Activated CD8-positive, alpha-beta memory T cell treated with anti-CD3 and anti-CD28 coated beads for 1 hour (primary cell): ENCODE results near the gene BBS4.

Source experiments
- DNase-seq, 2 donors: peaks; one replicate each; pipeline ENCODE4 v3.0.0-alpha.2; 2020; ENCODE audit warnings: low read depth in 1 of 2; ENCODE audit errors: extremely low read depth in 1 of 2

The BBS4 gene

DNA sequence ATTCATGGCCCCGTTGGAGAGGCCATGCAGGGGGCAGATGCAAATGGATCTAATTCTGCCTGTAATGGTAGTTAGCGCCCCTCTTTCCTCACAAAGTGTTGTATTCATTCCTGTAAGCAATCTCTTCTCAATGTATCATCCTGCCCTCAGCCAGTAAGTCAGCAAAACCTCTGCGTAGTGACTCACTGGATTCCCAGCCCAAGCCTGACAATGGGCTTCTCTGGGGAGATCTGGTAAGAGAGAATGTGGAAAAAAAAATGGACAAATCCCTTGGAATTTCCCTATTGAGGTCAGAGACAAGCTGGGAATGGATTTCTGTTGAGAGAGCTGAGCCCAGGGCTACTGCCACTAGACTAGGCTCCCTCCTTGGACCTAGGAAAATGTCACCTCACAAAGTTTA is 72.2 kb downstream of the BBS4 start:
- no peak for DNase-seq

DNA sequence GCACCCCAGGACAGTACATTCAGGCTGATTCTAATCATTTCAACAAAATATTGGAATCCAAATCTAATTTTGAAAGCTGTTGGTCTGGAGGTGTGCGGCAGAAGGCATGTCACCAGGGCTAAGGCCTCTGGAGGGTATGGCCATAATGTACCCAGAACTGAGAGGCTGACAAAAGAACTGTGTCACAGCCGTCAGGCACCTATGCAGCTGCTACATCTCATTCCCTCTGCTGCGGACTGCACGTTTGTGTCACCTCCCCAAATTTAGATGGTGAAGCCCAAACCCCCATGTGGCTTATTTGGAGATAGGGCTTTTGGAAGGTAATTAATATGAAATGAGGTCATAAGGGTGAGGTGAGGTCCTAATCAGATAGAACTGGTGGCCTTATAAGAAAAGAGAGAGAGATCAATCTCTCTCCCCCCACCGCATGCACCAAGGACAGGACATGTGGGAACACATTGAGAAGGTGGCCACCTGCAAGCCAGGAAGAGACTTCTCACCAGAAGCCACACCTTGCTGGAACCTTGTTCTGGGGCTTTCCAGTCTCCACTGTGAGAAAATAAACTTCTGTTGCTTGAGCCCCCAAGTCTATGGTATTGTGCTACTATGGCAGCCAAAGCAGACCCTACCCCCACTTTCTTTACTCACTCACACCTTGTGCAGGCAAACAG is 74.7 kb downstream of the BBS4 start:
- no peak for DNase-seq

DNA sequence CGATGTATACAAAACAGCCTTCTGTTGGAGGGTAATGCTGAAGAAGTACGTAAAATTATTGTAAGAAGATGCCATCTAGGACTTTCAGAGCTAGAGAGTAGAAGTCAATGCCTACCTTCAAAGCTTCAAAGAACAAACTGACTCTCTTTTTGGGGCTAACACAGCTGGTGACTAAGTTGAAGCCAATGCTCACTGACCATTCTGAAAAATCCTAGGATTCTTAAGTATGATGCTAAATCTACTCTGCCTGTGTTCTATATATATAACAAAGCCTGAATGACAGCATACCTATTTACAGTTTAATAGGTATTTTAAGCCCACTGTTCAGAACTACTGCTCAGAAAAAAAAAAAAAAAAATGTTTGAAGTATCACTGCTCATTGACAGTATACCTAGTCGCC is 78.6 kb downstream of the BBS4 start:
- no peak for DNase-seq

DNA sequence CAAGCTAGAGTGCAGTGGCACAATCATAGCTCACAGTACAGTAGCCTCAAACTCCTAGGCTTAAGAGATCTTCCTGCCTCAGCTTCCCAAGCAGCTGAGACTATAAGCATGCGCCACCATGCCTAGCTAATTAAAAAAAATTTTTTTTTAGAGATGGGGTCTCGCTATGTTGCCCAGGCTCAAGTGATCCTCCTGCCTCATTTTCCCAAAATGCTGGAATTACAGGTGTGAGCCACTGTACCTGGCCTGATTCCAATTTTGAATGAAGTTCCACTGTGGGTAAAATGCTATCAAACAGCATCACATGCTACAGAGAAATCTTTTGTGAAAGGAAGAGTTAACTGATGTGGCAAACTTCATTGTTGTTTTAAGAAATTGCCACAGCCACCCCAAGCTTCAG is 80.0 kb downstream of the BBS4 start:
- no peak for DNase-seq

DNA sequence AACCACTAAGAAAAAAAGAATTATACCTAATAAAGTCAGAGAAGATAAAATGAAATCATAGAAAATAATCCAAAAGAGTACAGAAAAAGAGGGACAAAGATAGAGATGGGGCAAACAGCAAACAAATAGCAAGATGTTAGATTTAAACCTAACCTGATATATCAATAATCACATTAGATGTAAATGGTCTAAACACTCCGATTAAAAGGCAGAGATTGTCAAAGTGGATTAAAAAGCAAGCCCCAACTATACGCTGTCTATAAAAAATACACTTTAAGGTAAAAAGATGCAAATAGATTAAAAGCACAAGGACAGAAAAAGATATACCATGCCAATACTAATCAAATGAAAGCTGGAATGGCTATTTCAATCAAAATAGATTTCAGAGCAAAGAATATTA is 80.8 kb downstream of the BBS4 start:
- DNase-seq = no peak

DNA sequence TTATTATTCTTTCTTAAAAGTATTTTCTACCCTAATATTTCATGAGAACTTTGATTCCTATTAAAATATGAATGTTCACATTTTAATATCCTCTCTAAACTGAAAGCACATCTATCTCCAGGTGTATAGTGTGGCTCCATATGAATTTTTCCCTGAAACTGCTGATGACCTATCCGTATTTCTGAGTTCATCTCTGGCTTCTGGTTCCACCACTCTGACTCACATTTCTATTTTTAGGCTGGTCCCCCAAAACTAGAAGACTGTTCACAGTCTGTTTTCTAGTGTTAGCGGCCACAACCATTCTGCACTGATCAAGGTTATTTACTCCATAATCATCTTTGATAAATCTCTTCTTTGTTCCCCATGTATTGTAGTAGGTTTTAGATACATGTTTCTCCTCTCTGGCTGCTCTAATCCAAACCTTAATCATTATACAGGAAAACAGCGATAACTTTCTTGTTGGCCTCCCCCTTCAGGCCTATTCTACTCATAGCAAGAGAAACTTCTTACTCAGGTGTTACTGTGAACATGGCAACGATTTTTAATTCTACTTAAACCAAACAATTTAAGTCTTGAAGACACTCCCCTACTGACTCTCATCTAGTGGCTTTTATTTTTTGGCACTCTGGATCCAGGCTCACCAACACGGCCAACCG is 84.8 kb downstream of the BBS4 start:
- no peak for DNase-seq

DNA sequence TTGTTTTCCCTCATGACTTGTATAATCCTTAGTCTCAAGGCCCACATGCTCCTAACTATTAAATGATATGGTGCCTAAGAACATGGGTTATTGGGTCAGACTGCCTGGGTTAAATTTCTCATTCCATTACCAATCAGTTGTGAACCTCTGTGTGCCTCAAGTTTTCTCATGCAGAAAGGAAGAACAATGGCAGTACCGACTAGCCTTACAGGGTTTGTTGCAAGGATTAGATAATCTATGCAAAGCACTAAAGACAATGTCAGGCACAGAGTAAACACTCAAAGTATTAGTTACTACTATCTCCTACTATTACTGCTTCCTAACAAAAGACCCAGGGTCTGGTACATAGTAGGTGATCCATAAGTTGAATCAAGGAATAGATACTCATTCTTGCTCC is 85.3 kb downstream of the BBS4 start:
- no peak for DNase-seq

DNA sequence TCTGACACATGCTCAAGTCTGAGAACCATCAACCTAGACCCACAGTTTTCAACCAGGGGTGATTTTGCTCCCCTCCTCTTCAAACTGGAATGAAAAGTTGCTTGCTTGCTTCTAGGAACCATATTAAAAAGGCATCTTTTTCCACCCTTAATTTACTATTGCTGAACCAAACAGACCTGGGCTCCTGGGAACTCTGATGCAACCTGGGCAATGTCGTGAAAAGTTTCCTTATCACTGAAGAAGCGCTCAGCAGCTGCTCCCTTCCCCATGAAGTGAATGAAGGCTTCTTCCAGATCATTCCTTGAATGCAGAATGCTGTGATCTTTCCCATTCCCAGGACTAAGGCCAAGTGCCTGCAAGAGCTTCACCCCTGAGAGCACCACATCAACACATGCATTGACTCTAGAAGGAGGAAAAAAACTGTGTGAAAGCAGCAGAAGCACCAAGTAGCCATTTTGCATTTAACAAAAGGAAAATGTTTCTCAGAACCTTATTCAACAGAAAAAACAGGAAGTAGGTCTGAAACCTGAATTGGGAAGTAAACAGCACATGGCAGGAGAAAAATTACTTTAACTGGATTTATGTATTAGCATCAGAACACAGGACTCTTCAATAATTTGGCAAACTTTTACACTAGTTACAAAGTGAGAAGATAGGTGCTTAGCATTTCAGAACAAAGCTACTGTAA is 88.8 kb downstream of the BBS4 start:
- no peak for DNase-seq

DNA sequence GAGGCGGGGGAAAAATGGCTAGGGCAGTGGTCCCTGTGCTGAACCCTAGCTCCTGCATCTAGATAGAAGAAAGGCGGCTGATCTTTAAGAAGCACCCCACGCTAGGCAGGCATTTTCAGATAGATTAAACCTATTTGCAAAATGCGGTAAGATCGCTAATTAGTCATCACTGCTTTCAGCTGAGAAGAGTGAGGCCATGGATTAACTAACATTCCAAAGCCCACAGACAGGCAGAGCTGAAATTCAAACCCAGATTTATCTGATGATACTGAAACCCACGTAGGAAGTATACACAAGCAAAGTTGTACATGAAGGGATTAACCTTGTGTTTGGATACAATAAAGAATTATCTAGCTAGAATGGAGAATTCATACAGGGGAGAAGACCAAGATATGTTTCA is 92.8 kb downstream of the BBS4 start:
- DNase-seq = no peak

DNA sequence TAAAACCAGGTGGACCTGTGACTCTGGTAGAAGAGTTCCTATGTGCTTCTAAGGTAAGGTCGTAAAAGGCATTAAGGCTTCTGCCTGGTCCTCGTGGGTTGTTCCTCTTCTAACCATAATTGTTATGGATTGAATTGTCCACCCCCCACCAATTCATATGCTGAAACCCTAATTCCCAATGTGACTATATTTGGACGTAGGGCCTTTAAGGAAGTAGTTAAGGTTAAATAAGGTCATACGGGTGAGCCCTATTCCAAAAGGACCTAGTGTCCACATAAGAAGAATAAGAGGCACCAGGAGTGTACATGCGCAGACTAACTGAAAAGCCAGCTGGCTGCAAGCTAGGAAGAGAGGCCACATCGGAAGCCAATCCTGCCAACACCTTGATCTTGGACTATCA is 95.6 kb downstream of the BBS4 start:
- no peak for DNase-seq

DNA sequence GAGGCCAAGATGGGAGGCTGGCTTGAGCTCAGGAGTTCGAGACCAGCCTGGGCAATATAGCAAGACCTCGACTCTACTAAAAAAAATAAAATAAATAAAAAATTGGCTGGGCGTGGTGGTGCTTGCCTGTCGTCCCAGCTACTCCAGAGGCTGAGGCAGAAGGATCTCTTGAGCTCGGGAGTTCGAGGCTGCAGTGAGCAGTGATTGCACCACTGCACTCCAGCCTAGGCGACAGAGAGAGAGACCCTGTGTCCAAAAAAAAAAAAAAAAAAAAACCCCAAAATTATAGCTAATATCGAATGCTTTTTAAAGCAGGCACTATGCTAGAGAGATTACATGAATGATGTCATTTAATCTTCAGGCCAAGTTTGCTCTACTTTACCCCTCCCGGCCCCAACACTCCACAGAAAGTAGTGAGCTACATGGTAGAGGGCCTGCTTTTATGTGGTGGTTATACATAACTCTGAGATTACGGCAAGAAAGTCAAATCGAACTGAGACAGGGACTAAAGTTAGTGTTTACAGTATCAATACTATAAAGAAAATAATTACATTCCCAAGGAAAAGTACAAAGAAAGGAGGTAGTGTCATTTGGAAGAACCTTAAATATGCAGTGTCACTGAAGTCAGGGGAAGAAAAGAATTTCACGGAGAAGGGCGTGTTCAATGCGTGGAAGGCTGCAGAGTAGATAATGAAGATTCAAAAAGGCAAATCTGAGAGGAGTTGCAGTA is 96.4 kb downstream of the BBS4 start:
- no peak for DNase-seq

DNA sequence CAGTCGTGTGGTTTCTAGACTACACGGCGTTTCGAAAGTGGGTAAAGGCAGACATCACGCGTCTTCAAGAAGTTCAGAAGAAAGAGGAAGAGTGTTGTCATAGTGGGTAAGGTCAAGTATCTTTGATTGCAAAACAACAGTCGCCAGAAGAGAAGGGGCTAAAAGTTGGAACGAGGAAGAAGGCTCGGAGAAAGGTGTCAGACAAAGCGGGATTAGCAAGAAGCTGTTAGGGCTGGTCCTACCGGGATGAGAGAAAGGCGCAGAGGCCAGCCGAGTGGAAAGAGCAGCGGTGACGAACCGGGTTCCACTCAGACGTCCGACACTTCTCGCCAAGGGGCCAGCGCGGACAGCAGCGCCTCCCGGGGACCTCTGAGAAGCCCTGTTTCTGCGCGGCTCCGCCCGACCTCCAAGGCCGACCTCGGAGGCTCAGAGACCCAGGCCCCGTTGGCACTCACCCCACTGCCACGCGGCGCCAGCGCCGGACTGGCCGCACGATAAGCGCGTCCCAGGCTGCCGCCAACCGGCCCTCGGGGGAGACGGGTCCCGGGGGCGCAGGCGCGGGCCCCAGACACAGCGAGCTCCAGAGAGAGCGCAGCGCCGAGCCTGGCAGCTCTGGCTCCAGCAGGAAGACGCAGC is 97.1 kb downstream of the BBS4 start:
- no peak for DNase-seq

DNA sequence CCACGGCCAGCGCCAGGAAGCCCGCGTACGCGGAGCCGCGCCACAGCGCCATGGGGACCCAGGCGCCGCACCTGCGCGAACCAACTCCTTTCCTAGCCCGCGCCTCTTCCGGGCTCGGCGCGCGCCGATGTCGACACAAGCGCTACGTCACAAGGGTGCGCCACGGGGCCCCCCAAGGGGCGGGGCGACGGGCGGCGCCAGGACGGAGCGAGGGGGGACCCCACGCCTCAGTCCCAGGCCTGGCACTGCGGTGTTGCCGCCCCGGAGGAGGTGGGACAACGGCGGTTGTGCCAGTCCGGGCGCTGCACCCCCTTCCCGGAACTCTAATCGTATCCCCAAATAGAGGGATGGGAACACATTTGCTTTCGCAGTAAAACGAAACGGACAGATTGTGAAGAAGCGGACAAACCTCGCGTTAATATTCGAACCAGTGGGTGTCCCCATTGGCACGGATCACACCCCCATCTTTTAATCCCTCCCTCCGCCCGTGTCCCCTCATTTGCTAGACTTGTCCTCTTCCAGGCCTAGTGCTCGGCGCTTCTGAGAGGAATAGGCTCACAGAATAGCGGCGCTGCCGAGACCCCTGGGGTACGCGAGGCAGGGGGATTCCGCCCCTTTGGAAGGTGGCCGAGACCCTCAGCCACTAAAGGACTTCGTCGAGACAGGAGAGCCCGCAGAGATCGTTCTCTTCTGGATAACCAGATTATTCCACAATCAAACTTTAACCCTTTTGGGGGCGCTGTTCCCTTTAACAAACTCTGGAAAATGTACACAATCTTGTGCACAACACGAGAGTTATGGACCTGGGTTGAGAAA is 97.8 kb downstream of the BBS4 start, which contains the start of gene ADPGK:
Gene ADPGK (minus strand): TSS at position 119 of the 816 bp plus-strand sequence. CDS start 67 bp downstream, at position 52.
- DNase-seq = peak; percentile 71 to 92

DNA sequence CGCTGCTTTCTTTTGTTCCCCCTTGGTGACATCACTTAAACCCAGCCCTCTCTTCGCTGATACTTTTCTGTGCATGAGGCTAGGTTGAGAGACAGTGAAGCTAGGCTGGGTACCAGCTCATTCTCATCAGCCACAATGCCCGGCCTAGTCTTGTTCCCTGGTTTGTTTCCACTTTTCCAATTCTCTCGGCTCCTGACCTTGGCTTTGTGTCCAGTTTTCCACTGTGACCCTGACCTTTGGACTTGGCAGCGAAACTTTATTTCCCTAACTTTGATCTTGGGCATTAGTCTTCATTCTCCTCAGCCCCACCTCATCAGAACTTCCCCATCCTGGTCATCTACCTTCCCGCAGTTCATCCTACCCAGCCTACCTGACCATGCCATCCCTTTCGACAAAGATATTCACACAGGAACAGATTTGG is 98.5 kb downstream of the BBS4 start:
- no peak for DNase-seq

DNA sequence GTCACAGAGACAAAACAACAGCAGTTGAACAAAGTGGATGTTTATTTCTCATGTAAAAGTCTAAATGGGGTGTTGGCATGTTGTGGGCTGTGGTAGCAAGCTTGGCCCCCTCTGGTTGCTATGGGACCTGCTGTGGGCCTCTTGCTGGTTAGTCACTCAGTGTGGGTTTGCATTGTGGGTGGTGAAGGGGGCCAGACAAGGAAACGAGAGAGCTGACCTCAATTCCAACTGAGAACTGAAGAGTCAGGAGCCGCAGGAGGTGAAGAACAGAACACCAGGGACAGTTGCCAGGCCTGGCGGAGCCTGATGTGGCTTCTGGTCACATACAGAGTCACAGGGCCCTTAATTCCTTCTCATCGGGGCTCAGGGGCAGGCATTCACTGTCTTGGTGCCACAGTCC is 99.4 kb downstream of the BBS4 start:
- DNase-seq = peak in 1 of 2 donors; percentile 14

DNA sequence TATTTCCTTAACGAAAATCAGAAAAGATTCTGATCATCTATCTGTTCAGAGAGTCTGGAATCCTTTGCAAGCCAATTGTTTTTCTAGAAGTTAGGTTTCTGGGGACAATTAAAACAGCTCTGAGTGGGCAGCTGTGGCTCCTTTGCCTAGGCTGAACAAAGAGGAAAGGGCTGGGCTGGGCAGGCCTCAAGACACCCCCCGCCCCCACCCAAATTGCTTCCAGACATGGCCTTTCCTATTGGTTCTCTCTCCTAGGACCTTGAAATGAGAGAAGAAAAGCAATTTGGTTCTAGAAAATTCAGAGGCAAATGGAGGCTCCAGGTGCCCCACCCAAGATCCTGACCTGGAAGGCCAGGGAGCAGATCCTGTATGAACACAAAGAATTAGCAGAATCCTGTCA is 99.8 kb downstream of the BBS4 start:
- DNase-seq = no peak

DNA sequence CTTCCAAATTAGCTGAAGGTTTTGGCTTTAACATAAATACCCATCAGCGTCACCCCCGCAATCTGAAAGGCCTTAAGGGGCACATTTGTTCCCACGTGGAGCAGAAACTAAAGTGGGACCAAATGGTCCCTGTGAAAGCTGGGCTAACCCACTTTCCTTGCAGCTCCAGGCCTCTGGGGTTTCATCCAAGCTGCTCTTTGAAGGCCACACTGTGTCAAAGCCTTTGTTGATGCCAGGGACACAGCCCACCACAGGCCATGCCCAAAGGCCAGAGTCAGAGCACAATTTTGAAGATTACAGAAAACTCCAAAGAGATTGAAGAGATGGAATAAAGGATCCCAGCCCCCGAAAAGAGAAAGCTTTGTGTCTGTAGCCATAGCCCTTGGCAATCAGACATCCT is 100.2 kb downstream of the BBS4 start:
- DNase-seq = no peak

DNA sequence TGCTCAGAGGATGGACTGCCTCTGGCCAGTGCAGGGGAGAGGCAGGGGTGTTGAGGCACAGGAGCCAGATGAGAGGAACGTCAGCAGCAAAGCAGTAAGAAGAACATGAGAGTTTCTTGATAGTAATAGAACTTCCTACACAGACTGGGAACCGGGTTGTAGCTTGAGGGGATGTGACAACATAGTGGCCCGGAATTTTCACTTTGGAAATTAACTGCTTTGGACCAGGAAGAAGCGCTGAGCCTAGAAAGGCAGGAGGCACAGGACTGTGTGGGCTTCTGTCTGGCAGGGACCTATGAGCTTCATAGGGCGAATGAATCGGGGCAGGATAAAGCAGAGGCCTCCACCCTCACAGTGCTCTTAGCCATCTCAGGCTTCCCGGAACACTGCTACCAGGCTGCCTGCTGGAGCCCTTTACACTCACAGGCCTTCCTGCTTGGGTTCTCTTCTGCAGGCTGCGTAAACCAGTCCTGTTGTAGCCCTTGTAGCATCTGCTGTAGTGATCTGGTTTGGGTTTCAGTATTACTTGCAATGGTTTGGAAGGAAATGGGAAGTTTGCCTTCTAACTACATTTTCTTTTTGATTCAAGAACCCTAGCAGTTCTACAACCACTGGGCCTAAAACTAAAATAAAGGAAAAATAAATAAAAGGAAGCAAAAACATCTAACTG is 100.8 kb downstream of the BBS4 start:
- DNase-seq = no peak

DNA sequence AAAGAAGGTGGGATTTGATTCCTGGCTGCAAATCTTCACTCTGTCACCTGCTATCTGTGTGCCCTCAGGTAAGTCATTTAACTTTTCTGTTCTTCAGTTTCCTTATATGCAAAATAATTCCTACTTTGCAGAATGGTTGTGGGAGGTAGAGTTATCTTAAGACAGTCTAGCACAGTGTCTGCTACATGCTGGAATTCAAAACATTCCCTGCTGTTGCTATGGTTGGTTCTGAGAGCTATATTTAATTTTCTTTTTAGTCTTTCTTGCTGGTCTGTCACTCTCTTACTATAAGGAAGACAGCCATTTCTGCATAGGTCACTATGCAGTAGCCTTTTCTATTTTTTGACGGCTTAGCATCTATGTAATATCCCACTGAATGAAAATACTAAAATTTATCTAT is 101.5 kb downstream of the BBS4 start:
- DNase-seq = no peak
